RWPE2 (cell line): ENCODE data around the gene MYOM1.

ENCODE experiments used
- ATAC-seq: fragments of 200-7000 bp; cut with Tn5 transposase; 3 replicates; pipeline ENCODE4 v1.9.1; 2021; ENCODE audit warnings: low read depth
- DNase-seq: peaks from one replicate; pipeline ENCODE4 v3.0.0-alpha.2; 2020; ENCODE audit warnings: low spot score
- H3K27ac ChIP-seq: fragments of 450-650 bp; 2 replicates; pipeline ENCODE4 v1.5.1; 2017; ENCODE audit warnings: mild to moderate bottlenecking; ENCODE audit not compliant: poor library complexity, severe bottlenecking
- H3K27me3 ChIP-seq: fragments of 250-450 bp; sonication (Bioruptor Pico); 2 replicates; pipeline ENCODE4 v1.5.1; 2021; ENCODE audit warnings: mild to moderate bottlenecking, moderate library complexity; ENCODE audit not compliant: insufficient read depth, poor library complexity, severe bottlenecking
- H3K36me3 ChIP-seq: fragments of 250-450 bp; sonication (Bioruptor Pico); 2 replicates; pipeline ENCODE4 v1.5.1; 2020; ENCODE audit warnings: low read depth, mild to moderate bottlenecking, moderate library complexity
- H3K4me1 ChIP-seq: fragments of 250-450 bp; sonication (Bioruptor Pico); 2 replicates; pipeline ENCODE4 v1.5.1; 2021; ENCODE audit warnings: mild to moderate bottlenecking, moderate library complexity; ENCODE audit not compliant: insufficient read depth, poor library complexity, severe bottlenecking
- H3K4me3 ChIP-seq: fragments of 250-450 bp; sonication (Bioruptor Pico); 2 replicates; pipeline ENCODE4 v1.5.1; 2021; ENCODE audit warnings: mild to moderate bottlenecking, moderate library complexity; ENCODE audit not compliant: severe bottlenecking
- H3K9me3 ChIP-seq: fragments of 250-450 bp; sonication (Bioruptor Pico); 2 replicates; pipeline ENCODE4 v1.5.1; 2021; ENCODE audit warnings: mild to moderate bottlenecking, moderate library complexity; ENCODE audit not compliant: severe bottlenecking
- CTCF ChIP-seq: fragments of 450-650 bp; IDR thresholded peaks from one replicate; pipeline ENCODE4 v1.5.1; 2017; ENCODE audit warnings: mild to moderate bottlenecking, moderate library complexity; ENCODE audit not compliant: poor library complexity, severe bottlenecking

MYOM1 gene

DNA sequence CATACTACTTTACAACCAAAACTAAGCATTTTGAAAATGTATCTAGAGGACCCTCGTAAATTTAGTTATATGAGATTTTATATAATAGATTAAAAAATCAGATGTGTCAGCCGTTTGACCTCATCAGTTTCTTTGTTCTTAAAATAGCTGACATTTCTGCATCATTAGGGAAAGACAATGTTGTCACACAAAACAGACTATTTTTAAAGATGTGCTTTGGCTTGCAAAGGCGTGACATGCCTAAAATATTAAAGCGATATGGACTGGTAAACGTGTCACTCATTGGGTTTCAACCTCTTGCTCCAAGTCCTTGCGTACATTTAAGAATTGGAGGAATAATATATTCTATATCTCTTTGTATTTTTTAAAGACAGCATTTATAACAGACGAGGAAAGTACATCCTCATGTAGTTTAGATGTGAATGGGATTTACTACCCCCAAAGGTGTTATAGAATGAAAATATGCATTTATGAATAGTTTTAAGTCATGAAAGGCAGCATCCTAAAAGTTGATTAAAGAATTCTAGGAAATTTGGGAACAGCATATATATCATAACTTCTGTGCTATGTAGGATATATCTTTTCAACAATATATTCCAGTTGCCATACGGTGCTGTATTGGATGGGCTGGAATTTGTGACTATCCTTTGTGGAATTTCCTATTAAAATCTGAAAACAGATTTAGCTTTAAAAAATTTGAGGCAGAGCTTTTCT, 31.6 kb upstream of the MYOM1 start:
- ATAC-seq (no peak), DNase-seq (no peak)
- Histone ChIP-seq H3K9me3 (no peaks in the 10 kb centered on the region), H3K27ac (peak overlapping the region; percentile 89), H3K4me1 (peaks cover 40% of the 10 kb centered on the region), H3K4me3 (no peak overlapping the region), H3K27me3 (no peaks in the 10 kb centered on the region), H3K36me3 (peaks cover 81% of the 10 kb centered on the region)
- no peak for TF ChIP-seq CTCF

DNA sequence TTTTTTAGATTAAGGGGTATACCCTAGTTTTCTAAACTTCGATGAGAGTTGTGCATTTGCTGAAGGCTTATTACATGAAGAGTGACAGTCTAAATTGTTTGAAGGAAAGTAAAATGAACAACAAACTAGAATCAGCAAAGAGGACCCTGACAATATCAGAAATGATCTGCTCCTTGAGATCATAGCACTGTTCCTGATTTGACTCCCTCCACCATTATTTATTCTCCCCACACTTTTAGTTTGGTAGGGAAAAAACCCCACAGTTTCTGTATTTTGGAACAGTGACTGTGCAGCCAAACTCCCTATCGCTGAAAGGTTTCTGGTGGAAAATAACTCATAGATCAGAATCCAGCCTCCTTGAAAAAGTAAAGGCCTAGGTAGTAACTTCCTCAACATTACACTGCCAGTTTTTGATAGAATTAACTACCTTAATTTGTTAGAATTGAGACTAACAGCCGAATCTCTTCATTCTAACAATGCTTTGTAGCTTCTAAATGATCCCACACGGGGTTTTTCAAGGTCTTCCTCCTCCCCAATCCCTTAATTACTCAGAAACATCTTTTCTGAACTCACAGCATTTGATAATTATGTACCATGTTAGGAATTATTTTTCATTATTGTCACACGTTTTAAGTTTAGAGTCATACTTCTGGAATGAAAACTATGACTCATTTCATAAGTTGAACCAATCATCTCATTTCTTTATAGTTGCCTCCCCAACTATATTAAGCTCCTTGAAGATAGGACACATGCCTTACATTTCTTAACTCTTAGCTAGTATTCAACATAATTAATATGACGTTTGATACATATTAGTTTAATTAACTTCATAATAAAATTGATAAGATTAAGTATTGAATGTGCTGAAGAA, 30.7 kb upstream of the MYOM1 start:
- no peaks in the 10 kb centered on the region for H3K9me3 ChIP-seq
- DNase-seq: no peak
- peaks cover 71% of the 10 kb centered on the region for H3K36me3 ChIP-seq
- peak overlapping the region; percentile 89 for H3K27ac ChIP-seq
- no peak for TF ChIP-seq CTCF
- H3K4me1 ChIP-seq: peaks cover 35% of the 10 kb centered on the region
- no peaks in the 10 kb centered on the region for H3K27me3 ChIP-seq
- no peak overlapping the region for H3K4me3 ChIP-seq
- peak; percentile 24 for ATAC-seq

DNA sequence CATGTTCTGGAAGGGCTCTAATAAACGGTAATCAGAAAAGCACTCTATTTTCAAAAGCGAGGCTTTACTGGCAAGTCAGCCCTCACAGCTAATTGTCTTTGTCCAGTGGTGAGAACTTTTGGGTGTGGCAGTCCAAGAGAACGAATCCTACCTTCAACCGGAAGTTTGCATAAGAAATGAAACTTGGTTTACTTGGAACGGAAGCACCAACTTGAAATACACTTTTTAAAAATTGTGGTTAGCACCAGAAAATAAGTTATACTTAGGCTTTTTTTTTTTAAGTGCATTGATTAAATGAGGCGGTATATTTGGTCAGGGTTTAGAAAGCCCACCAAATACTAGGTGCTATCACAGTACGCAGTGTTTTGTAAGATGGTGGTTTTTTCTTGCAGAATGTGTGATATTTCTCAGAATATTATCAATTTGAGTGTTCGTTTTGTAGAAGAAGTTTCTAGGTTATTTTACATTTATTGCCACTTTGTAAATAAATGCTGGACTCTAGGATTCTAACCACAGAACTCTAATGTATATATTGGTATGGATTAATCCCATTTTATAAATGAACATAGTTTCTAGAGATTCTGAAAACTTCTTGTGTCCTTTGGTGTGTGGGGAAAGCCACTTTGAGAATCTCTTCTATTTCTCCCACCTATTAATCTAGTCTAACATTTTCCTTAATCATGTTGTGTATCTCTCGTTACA, 29.0 kb upstream of the MYOM1 start:
- no peak for DNase-seq
- Histone ChIP-seq H3K4me1 (peaks cover 41% of the 10 kb centered on the region), H3K27ac (peak overlapping the region; percentile 89)

DNA sequence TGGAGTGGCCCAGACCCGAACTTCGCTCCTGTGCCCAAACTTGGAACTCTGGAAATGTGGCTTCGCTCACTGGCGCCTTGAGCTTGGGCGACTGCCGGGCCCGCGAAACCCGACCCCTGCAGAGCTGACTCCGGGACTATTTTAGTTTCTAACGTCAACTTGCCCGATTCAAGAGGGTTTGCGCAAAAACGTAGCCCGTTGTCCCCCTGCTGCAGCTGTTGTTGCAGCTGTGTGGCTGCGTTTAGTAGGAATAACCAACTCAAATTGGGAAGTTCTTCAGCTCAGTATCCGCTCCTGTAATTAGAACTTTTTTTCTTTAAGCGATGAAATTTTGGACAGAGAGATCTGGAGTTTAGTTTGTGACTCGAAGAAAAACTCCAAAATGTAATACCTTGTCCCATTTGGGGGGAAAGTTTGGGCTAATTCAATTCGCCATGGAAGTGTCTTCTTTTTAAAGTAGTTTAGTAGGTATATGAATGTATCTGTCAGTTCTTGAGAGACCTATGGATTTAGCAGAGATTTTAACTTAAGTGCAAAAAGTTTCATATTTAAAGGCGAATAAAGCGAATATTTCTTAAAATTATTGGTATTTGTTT, 28.4 kb upstream of the MYOM1 start:
- Histone ChIP-seq H3K4me1 (peaks cover 41% of the 10 kb centered on the region), H3K9me3 (no peaks in the 10 kb centered on the region), H3K27me3 (no peaks in the 10 kb centered on the region), H3K4me3 (peak overlapping the region; percentile 93), H3K36me3 (peaks cover 49% of the 10 kb centered on the region), H3K27ac (peak overlapping the region; percentile 89)
- TF ChIP-seq CTCF: no peak
- no peak for DNase-seq
- ATAC-seq: no peak

More for the DNA sequence above, 29.0 kb upstream of the MYOM1 start:
- TF ChIP-seq CTCF: no peak
- H3K36me3 ChIP-seq: peaks cover 55% of the 10 kb centered on the region
- H3K27me3 ChIP-seq: no peaks in the 10 kb centered on the region
- H3K4me3 ChIP-seq: peak overlapping the region; percentile 93
- H3K9me3 ChIP-seq: no peaks in the 10 kb centered on the region
- no peak for ATAC-seq
